Esophagus squamous epithelium (tissue), 5 donors: ENCODE measurements around the gene CCDC7. TPM values are rescaled to one million over a fixed set of nuclear protein-coding genes. Genes with fewer than 3 reads are reported as not detected.
"Not testable (repeated sequence)": the region's sequence is repeated elsewhere in the genome, so short reads cannot be mapped to it uniquely, and the experiment has no call there.

ENCODE experiments used
- DNase-seq: peaks from one replicate; lab custom pipeline; 2025; lab: John Stamatoyannopoulos, UW
- H3K27ac ChIP-seq, 4 donors: fragments of 200-600 bp; sonication (generic); one replicate each; pipeline ENCODE4 v1.5.1; 2016 to 2019; ENCODE audit warnings: mild to moderate bottlenecking in 1 of 4
- H3K27me3 ChIP-seq, 4 donors: fragments of 200-600 bp; sonication (generic); 1 replicate in 3 of 4; 2 replicates in 1 of 4; pipeline versions ENCODE4 v1.5.1 to v1.6.0; 2017 to 2021; ENCODE audit warnings: antibody characterized with exemption in 1 of 4
- H3K36me3 ChIP-seq, 3 donors: fragments of 200-600 bp; sonication (generic); one replicate each; pipeline ENCODE4 v1.5.1; 2016 to 2019
- H3K4me1 ChIP-seq, 3 donors: fragments of 200-600 bp; sonication (generic); one replicate each; pipeline ENCODE4 v1.5.1; 2017 to 2019
- H3K4me3 ChIP-seq, 4 donors: fragments of 200-600 bp; sonication (generic); 1 replicate in 3 of 4; 2 replicates in 1 of 4; pipeline ENCODE4 v1.5.1; 2016 to 2019; ENCODE audit warnings: mild to moderate bottlenecking in 2 of 4, moderate library complexity in 1 of 4
- H3K9me3 ChIP-seq, 3 donors: fragments of 200-600 bp; sonication (generic); one replicate each; pipeline ENCODE4 v1.5.1; 2016 to 2019
- POLR2A ChIP-seq, 4 donors: fragments of 450-650 bp; IDR thresholded peaks; one replicate each; pipeline ENCODE4 v1.6.1; 2017; ENCODE audit warnings: antibody characterized with exemption in 4 of 4, mild to moderate bottlenecking in 4 of 4, moderate library complexity in 3 of 4
- WGBS, 2 donors: methylation state at CpG; one replicate each; pipeline ENCODE4 v1.1.5; 2018; 5-methylcytosine and 5-hydroxymethylcytosine counted together
- intact Hi-C: fragments of 100-400 bp; cut with DNase I; formaldehyde crosslinking; loops from one replicate; pipeline ENCODE4 v1.15.0; 2022
- total RNA-seq, 4 donors: library from RNA; depleted of rRNA; stranded (reverse); fragments of >200 nt; gene quantifications; one replicate each; pipeline ENCODE4 v1.1.0, GENCODE V29; 2016
- TF ChIP-seq, protein P1 (sequence below), 6 experiments: fragments of 450-650 bp in 4 of 6; fragments of 200-600 bp in 2 of 6; sonication (generic) in 2 of 6; IDR thresholded peaks; one replicate each; pipeline ENCODE4 v1.5.1; 2016 to 2019; ENCODE audit warnings: antibody characterized with exemption in 6 of 6, mild to moderate bottlenecking in 4 of 6, moderate library complexity in 4 of 6
- donor health status: DM: yes; HTN: yes; CAD: no.

Gene CCDC7
- total RNA-seq, 4 donors from 2014 or later, result 1.9 to 31.3 (median 9.1) TPM

DNA sequence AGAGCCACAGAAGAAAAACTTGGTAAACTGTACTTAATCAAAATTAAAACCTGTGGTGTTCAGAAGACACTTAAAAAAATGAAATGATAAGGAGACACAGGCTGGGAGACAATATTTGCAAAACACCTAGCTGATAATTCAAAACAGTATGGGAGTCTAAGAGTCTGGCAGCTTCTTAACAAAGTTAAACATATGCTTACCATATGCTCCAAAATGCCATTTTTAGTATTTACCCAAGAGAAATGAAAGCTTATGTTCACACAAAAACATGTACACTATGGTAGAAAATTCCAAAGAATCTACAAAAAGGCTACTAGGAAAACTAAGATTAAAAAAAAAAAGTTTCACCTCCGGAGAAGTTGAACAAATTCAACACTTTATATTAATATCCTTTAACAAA, 463.5 kb downstream of the CCDC7 start:
- H3K9me3 ChIP-seq, result no peaks in the 10 kb centered on the region
- no peak overlapping the region for H3K27ac ChIP-seq
- 50 to 79% methylated on average over 1 of the region's 1 CpG for WGBS, 2 donors
- no peak overlapping the region for H3K4me3 ChIP-seq
- TF ChIP-seq POLR2A (IDR thresholded peaks at IDR 0.05), result no peak
- TF ChIP-seq, protein P1, sequence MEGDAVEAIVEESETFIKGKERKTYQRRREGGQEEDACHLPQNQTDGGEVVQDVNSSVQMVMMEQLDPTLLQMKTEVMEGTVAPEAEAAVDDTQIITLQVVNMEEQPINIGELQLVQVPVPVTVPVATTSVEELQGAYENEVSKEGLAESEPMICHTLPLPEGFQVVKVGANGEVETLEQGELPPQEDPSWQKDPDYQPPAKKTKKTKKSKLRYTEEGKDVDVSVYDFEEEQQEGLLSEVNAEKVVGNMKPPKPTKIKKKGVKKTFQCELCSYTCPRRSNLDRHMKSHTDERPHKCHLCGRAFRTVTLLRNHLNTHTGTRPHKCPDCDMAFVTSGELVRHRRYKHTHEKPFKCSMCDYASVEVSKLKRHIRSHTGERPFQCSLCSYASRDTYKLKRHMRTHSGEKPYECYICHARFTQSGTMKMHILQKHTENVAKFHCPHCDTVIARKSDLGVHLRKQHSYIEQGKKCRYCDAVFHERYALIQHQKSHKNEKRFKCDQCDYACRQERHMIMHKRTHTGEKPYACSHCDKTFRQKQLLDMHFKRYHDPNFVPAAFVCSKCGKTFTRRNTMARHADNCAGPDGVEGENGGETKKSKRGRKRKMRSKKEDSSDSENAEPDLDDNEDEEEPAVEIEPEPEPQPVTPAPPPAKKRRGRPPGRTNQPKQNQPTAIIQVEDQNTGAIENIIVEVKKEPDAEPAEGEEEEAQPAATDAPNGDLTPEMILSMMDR (IDR thresholded peaks at IDR 0.05), result no peak
- intact Hi-C loops, result no loop called here
- H3K36me3 ChIP-seq, result peaks cover 5 to 92% (median 5%) of the 10 kb centered on the region in 3 donors
- H3K4me1 ChIP-seq, result no peaks in the 10 kb centered on the region
- no peak for DNase-seq
- no peaks in the 10 kb centered on the region for H3K27me3 ChIP-seq

DNA sequence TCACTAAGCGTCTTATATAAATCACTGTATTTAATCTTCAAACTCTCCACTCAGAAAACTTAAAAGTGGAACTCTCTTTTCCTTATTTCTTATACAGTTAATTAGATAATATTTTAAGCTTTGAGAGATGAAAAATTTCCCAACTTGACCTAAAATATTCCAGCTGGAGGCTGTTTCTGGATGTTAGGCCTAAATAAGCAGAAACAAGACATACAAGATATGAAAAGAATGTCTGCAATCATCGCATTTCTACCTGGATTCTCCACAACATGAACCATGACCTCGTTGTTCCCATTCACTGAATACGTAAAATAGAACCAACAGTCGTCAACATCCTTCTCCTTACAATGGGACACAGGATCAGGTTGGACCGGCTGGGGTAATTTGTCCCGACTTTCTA, 464.0 kb downstream of the CCDC7 start:
- DNase-seq, H3K4me3 ChIP-seq, intact Hi-C loops, H3K27ac ChIP-seq, H3K9me3 ChIP-seq, H3K4me1 ChIP-seq, H3K27me3 ChIP-seq: not testable (repeated sequence)
- H3K36me3 ChIP-seq, result peaks cover 5 to 92% (median 5%) of the 10 kb centered on the region in 3 donors
- 78 to 82% methylated on average over 7 of the region's 7 CpGs for WGBS, 2 donors

DNA sequence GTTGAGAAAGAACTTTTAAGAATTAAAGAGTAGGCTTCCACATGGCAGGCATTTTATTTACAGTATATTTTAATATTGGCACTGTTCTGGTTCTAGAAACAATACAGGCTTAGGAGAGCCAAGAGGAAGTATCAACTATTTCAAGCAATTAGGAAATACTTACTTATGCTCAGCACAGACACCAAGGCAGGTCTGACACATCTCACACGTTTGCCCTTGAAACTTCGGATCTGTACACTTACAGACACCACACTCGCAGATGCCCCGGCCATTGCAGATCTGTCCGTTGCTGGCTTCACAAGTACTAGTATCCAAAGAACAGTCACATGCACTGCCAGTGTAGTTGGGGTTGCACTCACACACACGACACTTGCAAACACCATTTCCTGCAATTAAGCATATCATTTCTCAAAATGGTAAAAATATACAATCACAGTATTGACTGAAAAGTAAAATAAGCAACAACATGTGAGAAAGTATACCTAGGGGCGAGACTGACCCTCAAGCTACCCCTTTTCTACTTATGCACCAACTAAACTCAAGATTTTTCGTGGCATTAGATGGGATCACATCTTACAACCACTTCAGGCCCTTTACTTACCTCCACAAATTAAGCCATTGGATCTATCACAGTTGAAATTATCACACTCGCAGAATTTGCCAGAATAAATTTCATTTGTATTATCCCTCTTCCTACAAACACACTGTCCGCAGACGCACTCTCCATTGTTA, 465.5 kb downstream of the CCDC7 start:
- Histone ChIP-seq H3K27ac (no peak overlapping the region), H3K4me3 (no peak overlapping the region), H3K36me3 (peaks cover 5 to 88% (median 5%) of the 10 kb centered on the region in 3 donors), H3K4me1 (no peaks in the 10 kb centered on the region), H3K9me3 (no peaks in the 10 kb centered on the region), H3K27me3 (no peaks in the 10 kb centered on the region)
- no peak for DNase-seq
- TF ChIP-seq POLR2A (IDR thresholded peaks at IDR 0.05), result no peak
- TF ChIP-seq, protein P1 (IDR thresholded peaks at IDR 0.05), result no peak
- intact Hi-C loops, result no loop called here
- WGBS, 2 donors, result 74 to 76% methylated on average over 11 of the region's 11 CpGs

DNA sequence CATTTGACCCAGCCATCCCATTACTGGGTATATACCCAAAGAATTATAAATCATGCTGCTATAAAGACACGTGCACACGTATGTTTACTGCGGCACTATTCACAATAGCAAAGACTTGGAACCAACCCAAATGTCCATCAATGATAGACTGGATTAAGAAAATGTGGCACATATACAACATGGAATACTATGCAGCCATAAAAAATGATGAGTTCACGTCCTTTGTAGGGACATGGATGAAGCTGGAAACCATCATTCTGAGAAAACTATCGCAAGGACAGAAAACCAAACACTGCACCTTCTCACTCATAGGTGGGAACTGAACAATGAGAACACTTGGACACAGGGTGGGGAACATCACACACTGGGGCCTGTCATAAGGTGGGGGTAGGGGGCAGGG, 471.9 kb downstream of the CCDC7 start:
- H3K9me3 ChIP-seq, H3K4me1 ChIP-seq, DNase-seq, intact Hi-C loops, H3K27me3 ChIP-seq, H3K4me3 ChIP-seq, H3K27ac ChIP-seq: not testable (repeated sequence)
- H3K36me3 ChIP-seq, result peaks cover 0 to 86% (median 5%) of the 10 kb centered on the region in 3 donors
- WGBS, 2 donors, result 85 to 96% methylated on average over 5 of the region's 5 CpGs

DNA sequence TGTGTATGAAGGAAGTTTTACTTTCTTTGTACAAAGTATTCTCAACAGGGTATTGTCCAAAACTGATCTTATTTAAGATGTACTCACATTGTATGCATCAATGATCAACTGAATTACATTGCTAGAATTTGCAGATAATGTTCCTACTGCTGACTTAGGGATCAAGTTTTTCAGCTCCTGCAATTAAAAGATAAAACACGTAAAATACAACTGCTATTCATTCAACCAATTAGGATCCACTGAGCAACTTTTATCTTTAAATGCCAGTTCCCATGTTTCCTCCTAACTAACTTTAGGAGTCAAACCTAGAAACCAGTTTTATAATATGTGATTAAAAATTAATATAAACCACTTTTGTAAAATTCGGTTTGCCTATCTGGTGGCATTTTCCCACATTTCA, 476.2 kb downstream of the CCDC7 start:
- H3K4me3 ChIP-seq, result no peak overlapping the region
- H3K27me3 ChIP-seq, result no peaks in the 10 kb centered on the region
- 86 to 88% methylated on average over 2 of the region's 2 CpGs for WGBS, 2 donors
- DNase-seq, result no peak
- H3K27ac ChIP-seq, result no peak overlapping the region
- no peaks in the 10 kb centered on the region for H3K4me1 ChIP-seq
- H3K9me3 ChIP-seq, result no peaks in the 10 kb centered on the region
- TF ChIP-seq, protein P1 (IDR thresholded peaks at IDR 0.05), result no peak
- TF ChIP-seq POLR2A (IDR thresholded peaks at IDR 0.05), result no peak
- intact Hi-C loops, result no loop called here
- peaks cover 5 to 100% (median 13%) of the 10 kb centered on the region in 3 donors for H3K36me3 ChIP-seq

DNA sequence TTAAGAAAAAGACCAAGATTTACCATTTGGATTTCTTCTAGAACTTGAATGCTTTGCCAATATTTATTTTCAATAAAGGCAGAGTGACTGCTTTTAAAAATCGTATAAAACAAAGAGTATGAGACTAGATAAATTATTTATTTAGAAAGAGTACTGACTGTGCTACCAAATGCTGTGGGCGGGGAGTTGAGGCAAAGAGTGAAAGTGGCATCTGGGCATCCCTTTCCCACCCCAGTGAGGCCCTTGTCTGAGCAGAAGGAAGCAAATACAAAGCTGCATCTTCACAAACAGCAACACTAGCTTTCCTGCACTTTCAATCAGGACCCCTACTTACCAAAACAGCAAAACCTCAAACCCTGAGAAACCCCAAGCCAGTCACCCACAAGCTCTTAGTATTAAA, 477.2 kb downstream of the CCDC7 start:
- no peak overlapping the region for H3K27ac ChIP-seq
- intact Hi-C loops, result no loop called here
- peaks cover 5 to 100% (median 20%) of the 10 kb centered on the region in 3 donors for H3K36me3 ChIP-seq
- no peak overlapping the region for H3K4me3 ChIP-seq
- DNase-seq, result no peak
- H3K9me3 ChIP-seq, result no peaks in the 10 kb centered on the region
- 62 to 72% methylated on average over 2 of the region's 2 CpGs for WGBS, 2 donors
- TF ChIP-seq, protein P1 (IDR thresholded peaks at IDR 0.05), result no peak
- H3K4me1 ChIP-seq, result no peaks in the 10 kb centered on the region
- H3K27me3 ChIP-seq, result no peaks in the 10 kb centered on the region
